WTC11 (cell line): ENCODE data around the gene KIF11.

Experiments used
- CDX4 ChIP-seq: fragments of 250-450 bp; sonication (Bioruptor Pico); IDR thresholded peaks from 2 replicates; pipeline ENCODE4 v1.9.0; 2021; ENCODE audit warnings: moderate library complexity, mild to moderate bottlenecking, inconsistent platforms, borderline replicate concordance
- CTCF ChIP-seq: fragments of 200-600 bp; IDR thresholded peaks from 2 replicates; pipeline ENCODE4 v1.8.0; 2022; ENCODE audit warnings: antibody characterized with exemption
- E2F1 ChIP-seq: sonication (generic); formaldehyde crosslinking; IDR thresholded peaks from 2 replicates; pipeline ENCODE4 v1.8.0; 2022; ENCODE audit warnings: mild to moderate bottlenecking, missing genetic modification reagents
- NR1H2 ChIP-seq: sonication (generic); formaldehyde crosslinking; IDR thresholded peaks from 2 replicates; pipeline ENCODE4 v1.9.0; 2021; ENCODE audit warnings: mild to moderate bottlenecking, moderate library complexity, missing genetic modification reagents
- SOX15 ChIP-seq: fragments of 250-450 bp; sonication (Bioruptor Pico); IDR thresholded peaks from 2 replicates; pipeline ENCODE4 v1.9.0; 2021; ENCODE audit warnings: mild to moderate bottlenecking
- ZBTB43 ChIP-seq: sonication (generic); formaldehyde crosslinking; IDR thresholded peaks from 2 replicates; pipeline ENCODE4 v1.8.1; 2023; ENCODE audit warnings: mild to moderate bottlenecking, missing genetic modification reagents
- ZNF281 ChIP-seq: sonication (generic); formaldehyde crosslinking; IDR thresholded peaks from 2 replicates; pipeline ENCODE4 v1.8.0; 2023; ENCODE audit warnings: mild to moderate bottlenecking, missing genetic modification reagents
- TF ChIP-seq, protein P1 (sequence below): sonication (generic); formaldehyde crosslinking; IDR thresholded peaks from 2 replicates; pipeline ENCODE4 v1.8.1; 2022; ENCODE audit warnings: mild to moderate bottlenecking, missing genetic modification reagents, moderate library complexity, borderline replicate concordance
- TF ChIP-seq, protein P2 (sequence below): sonication (generic); formaldehyde crosslinking; IDR thresholded peaks from 2 replicates; pipeline ENCODE4 v1.8.0; 2022; ENCODE audit warnings: mild to moderate bottlenecking, missing genetic modification reagents

DNA sequence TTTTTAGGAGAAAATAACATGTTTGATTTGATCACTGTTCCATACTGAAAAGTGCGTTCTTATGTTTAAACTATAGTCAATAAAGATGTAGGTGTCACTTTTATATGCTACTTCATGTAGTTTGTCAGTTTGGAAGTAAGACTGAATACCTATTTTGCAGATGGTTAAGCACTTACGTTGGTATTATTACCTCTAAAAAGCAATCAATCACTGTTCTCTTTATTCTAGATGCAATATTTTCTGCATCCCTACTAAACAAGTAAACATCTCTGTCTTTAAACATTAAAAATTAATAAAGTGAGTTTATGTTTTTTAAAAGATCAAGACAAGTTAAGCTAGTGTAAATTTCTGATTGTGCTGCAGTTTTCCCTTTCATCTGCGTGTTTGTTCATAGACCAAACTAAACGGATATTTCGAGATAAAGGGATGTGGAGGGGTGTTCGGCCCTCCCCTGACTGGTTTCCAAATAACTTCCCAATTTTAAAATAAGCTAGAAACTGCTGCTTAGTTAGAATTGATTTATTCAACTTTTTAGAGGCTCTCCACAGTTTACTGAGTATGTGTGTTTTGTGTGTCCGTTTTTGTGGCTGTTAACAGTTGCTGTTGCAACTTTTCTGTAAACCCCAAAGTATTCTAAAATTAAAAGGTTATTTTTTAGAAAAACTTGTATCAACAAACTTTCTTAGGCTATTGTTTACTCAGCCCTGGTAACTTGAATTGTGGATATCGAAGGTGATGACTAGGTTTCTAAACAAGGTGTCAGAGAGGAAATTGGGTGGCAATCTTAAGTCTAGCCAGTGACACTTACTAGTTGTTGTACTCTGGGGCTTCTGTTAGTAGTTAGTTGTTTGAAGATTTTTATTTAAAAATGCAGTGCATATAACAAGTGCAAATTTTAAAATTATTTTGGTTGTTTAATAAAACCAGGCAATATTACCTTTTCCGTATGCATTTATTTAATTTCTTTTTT, 974 bp downstream of the KIF11 start:
- no peak for TF ChIP-seq ZNF281
- no peak for TF ChIP-seq CTCF
- no peak for TF ChIP-seq SOX15
- TF ChIP-seq, protein P1, sequence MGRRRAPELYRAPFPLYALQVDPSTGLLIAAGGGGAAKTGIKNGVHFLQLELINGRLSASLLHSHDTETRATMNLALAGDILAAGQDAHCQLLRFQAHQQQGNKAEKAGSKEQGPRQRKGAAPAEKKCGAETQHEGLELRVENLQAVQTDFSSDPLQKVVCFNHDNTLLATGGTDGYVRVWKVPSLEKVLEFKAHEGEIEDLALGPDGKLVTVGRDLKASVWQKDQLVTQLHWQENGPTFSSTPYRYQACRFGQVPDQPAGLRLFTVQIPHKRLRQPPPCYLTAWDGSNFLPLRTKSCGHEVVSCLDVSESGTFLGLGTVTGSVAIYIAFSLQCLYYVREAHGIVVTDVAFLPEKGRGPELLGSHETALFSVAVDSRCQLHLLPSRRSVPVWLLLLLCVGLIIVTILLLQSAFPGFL = no peak
- TF ChIP-seq E2F1 = no peak
- no peak for TF ChIP-seq ZBTB43 (CRISPR knock-in tag)
- no peak for TF ChIP-seq NR1H2
- TF ChIP-seq, protein P2, sequence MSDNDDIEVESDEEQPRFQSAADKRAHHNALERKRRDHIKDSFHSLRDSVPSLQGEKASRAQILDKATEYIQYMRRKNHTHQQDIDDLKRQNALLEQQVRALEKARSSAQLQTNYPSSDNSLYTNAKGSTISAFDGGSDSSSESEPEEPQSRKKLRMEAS (CRISPR knock-in tag) = no peak
- TF ChIP-seq CDX4 (CRISPR knock-in tag) = no peak
